Measurements from ENCODE around the gene GRAMD4. TPM values are rescaled to one million over a fixed set of nuclear protein-coding genes. Genes with fewer than 3 reads are reported as not detected.

Gene GRAMD4
- total RNA-seq, 1 experiment from 2014 or later = 18.4 TPM

- CTCF ChIA-PET = no interaction called here
- Histone ChIP-seq H3K4me3 (ENCODE audit: low read depth, low read length, poor library complexity, severe bottlenecking) (no peak overlapping the region), H3K27me3 (replicated peaks; ENCODE audit: insufficient read depth, low read depth, low read length, poor library complexity) (no peaks in the 10 kb centered on the region), H3K9me3 (ENCODE audit: low read depth, low read length, poor library complexity, severe bottlenecking) (no peaks in the 10 kb centered on the region), H3K27ac (ENCODE audit: low read depth, low read length, poor library complexity, severe bottlenecking) (no peak overlapping the region), H3K36me3 (ENCODE audit: insufficient read depth, low read length, poor library complexity, severe bottlenecking) (no peaks in the 10 kb centered on the region), H3K4me1 (ENCODE audit: insufficient read depth, low read length, poor library complexity, severe bottlenecking) (no peaks in the 10 kb centered on the region)
- DNase-seq (ENCODE audit: low spot score) = no peak
- POLR2A ChIA-PET (ENCODE audit: low non-redundant PET) = no interaction called here
- intact Hi-C loops (cut with micrococcal nuclease; ENCODE audit: unreplicated experiment) = no loop called here
- BruUV-seq (replicated peaks) = no TSS peak
- TF ChIP-seq CTCF (conservative IDR thresholded peaks at IDR 0.05; ENCODE audit: low read depth, low read length) = no peak
- no peak for TF ChIP-seq EZH2 (IDR thresholded peaks at IDR 0.05; ENCODE audit: borderline replicate concordance, low read depth, low read length, poor library complexity, severe bottlenecking)
Measured at GRCh38 chr22:46649141-46650077, 29.2 kb downstream of the GRAMD4 start.

GRCh38 chr22:46650078-46650810 lies 30.1 kb downstream of the GRAMD4 start:
- ChIA-PET POLR2A (ENCODE audit: low non-redundant PET) (no interaction called here), CTCF (no interaction called here)
- no TSS peak for BruUV-seq (replicated peaks)
- TF ChIP-seq CTCF (conservative IDR thresholded peaks at IDR 0.05; ENCODE audit: low read depth, low read length) (no peak), EZH2 (IDR thresholded peaks at IDR 0.05; ENCODE audit: borderline replicate concordance, low read depth, low read length, poor library complexity, severe bottlenecking) (no peak)
- H3K4me3 ChIP-seq (ENCODE audit: low read depth, low read length, poor library complexity, severe bottlenecking) = no peak overlapping the region
- intact Hi-C loops (cut with micrococcal nuclease; ENCODE audit: unreplicated experiment) = no loop called here
- H3K9me3 ChIP-seq (ENCODE audit: low read depth, low read length, poor library complexity, severe bottlenecking) = no peaks in the 10 kb centered on the region
- no peak overlapping the region for H3K27ac ChIP-seq (ENCODE audit: low read depth, low read length, poor library complexity, severe bottlenecking)
- no peaks in the 10 kb centered on the region for H3K4me1 ChIP-seq (ENCODE audit: insufficient read depth, low read length, poor library complexity, severe bottlenecking)
- no peaks in the 10 kb centered on the region for H3K36me3 ChIP-seq (ENCODE audit: insufficient read depth, low read length, poor library complexity, severe bottlenecking)
- no peak for DNase-seq (ENCODE audit: low spot score)
- no peaks in the 10 kb centered on the region for H3K27me3 ChIP-seq (replicated peaks; ENCODE audit: insufficient read depth, low read depth, low read length, poor library complexity)

- ChIA-PET CTCF (no interaction called here), POLR2A (ENCODE audit: low non-redundant PET) (no interaction called here)
- TF ChIP-seq EZH2 (IDR thresholded peaks at IDR 0.05; ENCODE audit: borderline replicate concordance, low read depth, low read length, poor library complexity, severe bottlenecking) = no peak
- TF ChIP-seq CTCF (conservative IDR thresholded peaks at IDR 0.05; ENCODE audit: low read depth, low read length) = no peak
Measured at GRCh38 chr22:46651316-46651715, 31.1 kb downstream of the GRAMD4 start.

More at GRCh38 chr22:46651316-46651715, 31.1 kb downstream of the GRAMD4 start:
- Histone ChIP-seq H3K36me3 (ENCODE audit: insufficient read depth, low read length, poor library complexity, severe bottlenecking) (no peaks in the 10 kb centered on the region), H3K27me3 (replicated peaks; ENCODE audit: insufficient read depth, low read depth, low read length, poor library complexity) (no peaks in the 10 kb centered on the region), H3K9me3 (ENCODE audit: low read depth, low read length, poor library complexity, severe bottlenecking) (no peaks in the 10 kb centered on the region), H3K4me1 (ENCODE audit: insufficient read depth, low read length, poor library complexity, severe bottlenecking) (no peaks in the 10 kb centered on the region), H3K4me3 (ENCODE audit: low read depth, low read length, poor library complexity, severe bottlenecking) (no peak overlapping the region), H3K27ac (ENCODE audit: low read depth, low read length, poor library complexity, severe bottlenecking) (no peak overlapping the region)
- intact Hi-C loops (cut with micrococcal nuclease; ENCODE audit: unreplicated experiment) = no loop called here
- DNase-seq (ENCODE audit: low spot score) = no peak
- BruUV-seq (replicated peaks) = no TSS peak
